Measurements from ENCODE around the gene MCC.

Gene MCC

DNA sequence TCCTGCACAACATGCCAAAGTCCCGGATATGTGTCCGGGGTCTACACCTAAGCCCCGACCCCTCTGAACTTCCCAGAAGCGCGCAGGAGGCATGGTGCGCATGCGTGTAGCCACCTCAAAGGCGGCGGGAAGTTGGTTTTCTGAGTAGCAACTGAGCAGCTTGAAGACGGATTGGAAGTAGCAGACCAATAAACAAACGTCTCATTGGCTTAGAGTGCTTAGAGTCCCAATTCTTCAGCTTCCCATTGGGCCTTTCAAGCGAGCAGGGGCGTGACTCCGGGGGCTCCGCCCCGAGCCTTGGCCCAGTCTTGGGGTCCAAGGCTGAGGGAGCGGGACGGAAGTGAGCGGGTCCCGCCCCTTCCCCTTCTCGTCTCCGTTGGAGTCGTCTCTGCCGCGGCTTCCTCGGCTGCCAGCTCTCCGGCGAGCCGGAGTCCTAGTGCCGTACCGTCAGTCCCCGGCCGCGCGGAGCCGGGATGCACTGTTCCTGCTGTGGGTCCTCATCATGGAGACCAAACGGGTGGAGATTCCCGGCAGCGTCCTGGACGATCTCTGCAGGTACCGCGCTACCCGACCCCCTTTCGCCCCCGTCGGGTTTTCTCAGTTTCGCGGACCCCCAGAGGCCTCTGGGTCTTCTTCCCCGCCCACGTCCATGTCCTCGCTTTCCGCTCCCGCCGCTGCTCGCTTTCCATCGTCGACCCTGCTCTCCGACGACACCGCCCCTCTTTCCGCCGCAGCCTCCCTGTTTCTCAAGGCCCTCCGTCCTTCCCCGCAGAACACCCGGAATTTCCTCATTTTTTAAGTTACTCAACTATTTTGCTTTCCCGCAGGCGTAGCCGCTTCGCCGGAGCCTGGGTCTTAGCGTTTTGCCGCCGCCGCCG is 511.6 kb downstream of the MCC start, which contains the start of gene DCP2:
Gene DCP2, plus strand, starts transcription at position 367 of the 878 bp plus-strand sequence. Its CDS starts 136 bp downstream, at position 503.
- H3K4me3 ChIP-seq (ENCODE audit: low read depth, low read length), result peak within 1 kb of the TSS; percentile 95
- peak; percentile 99 for DNase-seq (ENCODE audit: low read depth)
- TF ChIP-seq CTCF (IDR thresholded peaks at IDR 0.05; ENCODE audit: control insufficient read depth, extremely low read depth, insufficient read depth), result no peak

DNA sequence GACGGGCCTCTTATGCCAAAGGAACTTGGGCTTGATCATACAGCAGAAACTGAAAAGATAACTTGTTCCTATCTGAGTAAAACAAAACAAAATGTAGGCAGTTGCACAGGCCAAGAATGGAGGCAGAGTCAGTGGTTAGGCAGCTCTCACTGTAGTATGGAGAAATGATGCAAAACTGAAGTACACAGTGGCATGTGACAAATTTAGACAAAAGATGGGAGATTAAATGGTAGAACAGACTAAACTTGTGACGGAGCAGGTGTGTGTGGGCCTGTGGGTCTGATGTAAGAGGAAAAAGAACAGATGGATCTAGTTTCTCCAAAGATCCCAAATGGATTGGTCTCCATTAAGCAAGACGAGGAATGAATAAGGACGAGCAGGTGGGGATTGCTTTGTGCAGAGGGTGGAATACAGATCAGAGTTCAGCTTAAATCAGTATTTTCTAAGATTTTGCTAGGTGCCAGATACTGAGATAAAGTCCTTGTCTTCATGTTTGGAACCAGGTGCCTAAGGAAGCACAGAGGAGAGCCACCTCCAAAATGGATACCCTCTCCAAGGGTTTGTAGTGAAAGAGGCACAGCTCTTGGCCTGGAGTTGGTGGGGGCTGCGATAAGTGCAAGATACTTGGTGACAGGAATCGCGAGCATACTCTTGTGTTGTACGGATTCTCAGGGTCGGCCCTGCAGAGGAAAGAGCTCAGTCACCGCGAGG is 512.4 kb downstream of the MCC start:
- no peak for DNase-seq (ENCODE audit: low read depth)
- H3K4me3 ChIP-seq (ENCODE audit: low read depth, low read length), result peak overlapping the region; percentile 95
- no peak for TF ChIP-seq CTCF (IDR thresholded peaks at IDR 0.05; ENCODE audit: control insufficient read depth, extremely low read depth, insufficient read depth)

GRCh38 chr5:112974901-112975300 is 513.4 kb downstream of the MCC start:
- DNase-seq (ENCODE audit: low read depth), result no peak
- TF ChIP-seq CTCF (IDR thresholded peaks at IDR 0.05; ENCODE audit: control insufficient read depth, extremely low read depth, insufficient read depth), result no peak
- H3K4me3 ChIP-seq (ENCODE audit: low read depth, low read length), result no peak overlapping the region

GRCh38 chr5:112973904-112974303 is 514.3 kb downstream of the MCC start:
- no peak for TF ChIP-seq CTCF (IDR thresholded peaks at IDR 0.05; ENCODE audit: control insufficient read depth, extremely low read depth, insufficient read depth)
- no peak overlapping the region for H3K4me3 ChIP-seq (ENCODE audit: low read depth, low read length)
- no peak for DNase-seq (ENCODE audit: low read depth)

DNA sequence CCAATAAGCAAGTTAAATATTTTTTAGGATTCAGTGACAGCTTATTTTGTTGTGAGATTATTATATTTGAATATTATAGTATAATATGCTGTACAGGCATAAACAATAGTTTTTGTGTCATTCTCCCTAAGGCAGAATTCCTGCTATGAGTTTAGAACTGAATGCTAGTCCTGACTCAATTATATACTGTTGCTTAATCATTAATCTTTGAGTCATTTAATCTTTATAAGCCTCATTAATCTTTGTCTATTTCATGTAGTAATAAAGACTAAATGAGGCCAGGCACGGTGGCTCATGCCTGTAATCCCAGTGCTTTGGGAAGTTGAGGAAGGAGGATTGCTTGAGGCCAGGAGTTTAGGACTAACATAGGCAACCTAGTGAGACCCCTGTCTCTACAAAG is 515.2 kb downstream of the MCC start:
- TF ChIP-seq CTCF (IDR thresholded peaks at IDR 0.05; ENCODE audit: control insufficient read depth, extremely low read depth, insufficient read depth), result no peak
- H3K4me3 ChIP-seq (ENCODE audit: low read depth, low read length), result no peak overlapping the region
- DNase-seq (ENCODE audit: low read depth), result no peak
